ENCODE measurements around the gene ZHX3. TPM values are rescaled to one million over a fixed set of nuclear protein-coding genes. Genes with fewer than 3 reads are reported as not detected.

ZHX3 gene
- total and polyA plus RNA-seq, 2 of the 13 experiments (the other 11 are each of a cell fraction or from before 2014, with no cell fraction given), result 8.4 to 11.7 TPM

DNA sequence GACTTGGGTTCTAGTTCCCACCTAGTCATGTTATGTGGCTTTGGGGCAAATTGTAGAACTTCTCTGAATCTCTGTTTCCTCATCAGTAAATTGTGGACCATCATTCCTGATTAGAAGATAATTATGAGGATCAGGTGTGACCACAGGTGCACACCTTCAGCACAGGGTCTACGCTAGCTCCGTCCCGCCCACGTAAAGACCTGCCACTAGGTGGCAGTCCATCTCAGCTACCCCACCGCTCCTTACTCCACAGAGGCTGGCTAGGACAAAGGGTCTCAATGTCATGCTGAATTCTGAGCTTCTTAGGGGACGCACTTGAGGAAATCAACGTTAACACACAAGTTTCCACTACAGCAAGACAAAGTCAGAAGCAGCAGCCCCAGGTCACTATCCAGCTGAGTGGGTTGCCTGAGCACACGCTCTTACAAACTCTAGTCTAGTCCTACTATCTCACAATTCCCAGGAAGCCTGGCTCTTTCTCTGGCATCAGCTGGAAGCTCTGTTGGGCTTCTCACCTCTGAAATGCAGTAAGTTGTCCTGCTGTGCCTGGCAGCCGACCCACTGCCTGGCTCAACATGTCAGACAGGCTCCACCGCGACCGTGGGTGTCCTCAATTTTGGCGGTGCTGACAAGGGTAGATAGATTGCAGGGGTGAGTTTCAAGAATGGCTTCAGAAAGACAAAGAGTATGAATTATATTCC is 182.2 kb downstream of the ZHX3 start (continued):
- TF ChIP-seq, protein P1, sequence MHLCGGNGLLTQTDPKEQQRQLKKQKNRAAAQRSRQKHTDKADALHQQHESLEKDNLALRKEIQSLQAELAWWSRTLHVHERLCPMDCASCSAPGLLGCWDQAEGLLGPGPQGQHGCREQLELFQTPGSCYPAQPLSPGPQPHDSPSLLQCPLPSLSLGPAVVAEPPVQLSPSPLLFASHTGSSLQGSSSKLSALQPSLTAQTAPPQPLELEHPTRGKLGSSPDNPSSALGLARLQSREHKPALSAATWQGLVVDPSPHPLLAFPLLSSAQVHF (CRISPR knock-in tag; IDR thresholded peaks at IDR 0.05), result no peak
- TF ChIP-seq, protein P2, sequence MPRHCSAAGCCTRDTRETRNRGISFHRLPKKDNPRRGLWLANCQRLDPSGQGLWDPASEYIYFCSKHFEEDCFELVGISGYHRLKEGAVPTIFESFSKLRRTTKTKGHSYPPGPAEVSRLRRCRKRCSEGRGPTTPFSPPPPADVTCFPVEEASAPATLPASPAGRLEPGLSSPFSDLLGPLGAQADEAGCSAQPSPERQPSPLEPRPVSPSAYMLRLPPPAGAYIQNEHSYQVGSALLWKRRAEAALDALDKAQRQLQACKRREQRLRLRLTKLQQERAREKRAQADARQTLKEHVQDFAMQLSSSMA (CRISPR knock-in tag; IDR thresholded peaks at IDR 0.05), result no peak; the same call in 1 of the 2 replicates
- no peak for TF ChIP-seq ZNF549 (CRISPR knock-in tag; IDR thresholded peaks at IDR 0.05)
- peak; percentile 81; the same call in 1 of the 2 replicates for TF ChIP-seq KDM3A (CRISPR knock-in tag; IDR thresholded peaks at IDR 0.05; ENCODE audit: low read depth)
- TF ChIP-seq, protein P3, sequence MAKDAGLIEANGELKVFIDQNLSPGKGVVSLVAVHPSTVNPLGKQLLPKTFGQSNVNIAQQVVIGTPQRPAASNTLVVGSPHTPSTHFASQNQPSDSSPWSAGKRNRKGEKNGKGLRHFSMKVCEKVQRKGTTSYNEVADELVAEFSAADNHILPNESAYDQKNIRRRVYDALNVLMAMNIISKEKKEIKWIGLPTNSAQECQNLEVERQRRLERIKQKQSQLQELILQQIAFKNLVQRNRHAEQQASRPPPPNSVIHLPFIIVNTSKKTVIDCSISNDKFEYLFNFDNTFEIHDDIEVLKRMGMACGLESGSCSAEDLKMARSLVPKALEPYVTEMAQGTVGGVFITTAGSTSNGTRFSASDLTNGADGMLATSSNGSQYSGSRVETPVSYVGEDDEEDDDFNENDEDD (CRISPR knock-in tag; IDR thresholded peaks at IDR 0.05; ENCODE audit: borderline replicate concordance), result peak; percentile 73
- TF ChIP-seq ZNF441 (CRISPR knock-in tag; IDR thresholded peaks at IDR 0.05; ENCODE audit: borderline replicate concordance), result no peak
- TF ChIP-seq SALL2 (CRISPR knock-in tag; IDR thresholded peaks at IDR 0.05), result peak; percentile 68; the same call in 1 of the 2 replicates
- no peak; the same call in 1 of the 2 replicates for TF ChIP-seq CAMTA2 (CRISPR knock-in tag; IDR thresholded peaks at IDR 0.05; ENCODE audit: borderline replicate concordance)
- peak; percentile 30; the same call in 1 of the 2 replicates for TF ChIP-seq YEATS4 (CRISPR knock-in tag; IDR thresholded peaks at IDR 0.05; ENCODE audit: borderline replicate concordance)
- TF ChIP-seq GTF2F1 (IDR thresholded peaks at IDR 0.05; ENCODE audit: low read length), result no peak
- TF ChIP-seq ZNF251 (CRISPR knock-in tag; IDR thresholded peaks at IDR 0.05), result no peak
- no peak for TF ChIP-seq ZBTB3 (CRISPR knock-in tag; IDR thresholded peaks at IDR 0.05; ENCODE audit: borderline replicate concordance, low read depth)
- TF ChIP-seq IRF2 (CRISPR knock-in tag; IDR thresholded peaks at IDR 0.05), result peak; percentile 68; the same call in 1 of the 2 replicates
- no peak for TF ChIP-seq NONO (IDR thresholded peaks at IDR 0.05)
- 0 out of 2 replicates have a peak, but pooled peaks have one; percentile 7 for TF ChIP-seq NONO (CRISPR knock-in tag; conservative IDR thresholded peaks at IDR 0.05)
- TF ChIP-seq ZNF143 (CRISPR knock-in tag; IDR thresholded peaks at IDR 0.05), result no peak
- TF ChIP-seq RBAK (CRISPR knock-in tag; IDR thresholded peaks at IDR 0.05), result no peak
- TF ChIP-seq ESRRA (CRISPR knock-in tag; IDR thresholded peaks at IDR 0.05; ENCODE audit: low read depth), result no peak; the same call in 1 of the 2 replicates
- no peak for TF ChIP-seq MZF1 (CRISPR knock-in tag; IDR thresholded peaks at IDR 0.05; ENCODE audit: borderline replicate concordance)
- TF ChIP-seq FOSL1 (CRISPR knock-in tag; IDR thresholded peaks at IDR 0.05; ENCODE audit: borderline replicate concordance), result no peak
- no peak for TF ChIP-seq ZMYM2 (CRISPR knock-in tag; IDR thresholded peaks at IDR 0.05)
- TF ChIP-seq ZNF543 (CRISPR knock-in tag; IDR thresholded peaks at IDR 0.05), result no peak
- TF ChIP-seq ZNF451 (CRISPR knock-in tag; IDR thresholded peaks at IDR 0.05), result no peak
- no peak for TF ChIP-seq NBN (conservative IDR thresholded peaks at IDR 0.05)
- TF ChIP-seq, protein P4, sequence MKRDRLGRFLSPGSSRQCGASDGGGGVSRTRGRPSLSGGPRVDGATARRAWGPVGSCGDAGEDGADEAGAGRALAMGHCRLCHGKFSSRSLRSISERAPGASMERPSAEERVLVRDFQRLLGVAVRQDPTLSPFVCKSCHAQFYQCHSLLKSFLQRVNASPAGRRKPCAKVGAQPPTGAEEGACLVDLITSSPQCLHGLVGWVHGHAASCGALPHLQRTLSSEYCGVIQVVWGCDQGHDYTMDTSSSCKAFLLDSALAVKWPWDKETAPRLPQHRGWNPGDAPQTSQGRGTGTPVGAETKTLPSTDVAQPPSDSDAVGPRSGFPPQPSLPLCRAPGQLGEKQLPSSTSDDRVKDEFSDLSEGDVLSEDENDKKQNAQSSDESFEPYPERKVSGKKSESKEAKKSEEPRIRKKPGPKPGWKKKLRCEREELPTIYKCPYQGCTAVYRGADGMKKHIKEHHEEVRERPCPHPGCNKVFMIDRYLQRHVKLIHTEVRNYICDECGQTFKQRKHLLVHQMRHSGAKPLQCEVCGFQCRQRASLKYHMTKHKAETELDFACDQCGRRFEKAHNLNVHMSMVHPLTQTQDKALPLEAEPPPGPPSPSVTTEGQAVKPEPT (CRISPR knock-in tag; IDR thresholded peaks at IDR 0.05; ENCODE audit: low read depth), result no peak
- TF ChIP-seq XRCC5 (optimal IDR thresholded peaks at IDR 0.05; ENCODE audit: low read length), result peak; percentile 96
- TF ChIP-seq, protein P5, sequence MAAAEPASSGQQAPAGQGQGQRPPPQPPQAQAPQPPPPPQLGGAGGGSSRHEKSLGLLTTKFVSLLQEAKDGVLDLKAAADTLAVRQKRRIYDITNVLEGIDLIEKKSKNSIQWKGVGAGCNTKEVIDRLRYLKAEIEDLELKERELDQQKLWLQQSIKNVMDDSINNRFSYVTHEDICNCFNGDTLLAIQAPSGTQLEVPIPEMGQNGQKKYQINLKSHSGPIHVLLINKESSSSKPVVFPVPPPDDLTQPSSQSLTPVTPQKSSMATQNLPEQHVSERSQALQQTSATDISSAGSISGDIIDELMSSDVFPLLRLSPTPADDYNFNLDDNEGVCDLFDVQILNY (CRISPR knock-in tag; conservative IDR thresholded peaks at IDR 0.05), result peak; percentile 48; the same call in 1 of the 2 replicates
